ENCODE measurements around the gene PAPOLA. TPM values are rescaled to one million over a fixed set of nuclear protein-coding genes. Genes with fewer than 3 reads are reported as not detected.

PAPOLA gene
- total RNA-seq, 1 experiment from 2014 or later = 125 TPM

GRCh38 chr14:96514694-96515093 lies 12.5 kb downstream of the PAPOLA start:
- TF ChIP-seq CTCF (IDR thresholded peaks at IDR 0.05) (no peak), SIN3A (IDR thresholded peaks at IDR 0.05; ENCODE audit: borderline replicate concordance, insufficient read depth, low read depth, low read length) (no peak), REST (IDR thresholded peaks at IDR 0.05; ENCODE audit: insufficient read depth in 1 of 2, low read depth in 2 of 2, low read length in 1 of 2) (no peak), POLR2AphosphoS5 (IDR thresholded peaks at IDR 0.05; ENCODE audit: low read depth, low read length) (no peak), TCF7L2 (IDR thresholded peaks at IDR 0.05; ENCODE audit: low read depth, low read length) (no peak)
- H3K4me1 ChIP-seq (ENCODE audit: control insufficient read depth, insufficient read depth, low read length) = peaks cover 21% of the 10 kb centered on the region; the same call in 1 of the 2 replicates
- POLR2A ChIA-PET = no interaction called here

DNA sequence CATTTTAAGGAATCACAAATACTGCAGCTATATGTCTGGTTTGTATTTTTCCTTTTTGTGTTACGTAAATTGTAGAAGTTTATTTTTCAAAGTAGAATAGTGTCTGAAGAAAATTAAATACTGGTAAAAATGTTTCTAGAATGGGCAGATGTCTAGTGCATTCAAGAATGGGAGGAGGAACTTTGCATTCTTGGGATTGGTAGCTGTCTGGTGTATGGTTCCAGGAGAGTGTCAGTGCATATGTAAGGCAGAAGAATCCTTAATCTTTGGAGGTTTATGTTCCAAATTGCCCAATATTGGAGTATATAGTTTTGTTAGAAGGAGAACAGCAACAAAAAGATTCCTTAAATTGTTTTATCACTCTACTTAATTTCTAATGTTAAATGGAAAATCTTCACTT lies 13.5 kb downstream of the PAPOLA start:
- DNase-seq (ENCODE audit: low read depth, low spot score) = no peak
- intact Hi-C loops (cut with micrococcal nuclease; ENCODE audit: unreplicated experiment) (no loop called here), in situ Hi-C loops (cut with HindIII; ENCODE audit: low pct_unique_long_range_greater_than_20kb, low sequenced_read_pairs) (no loop called here)
- Histone ChIP-seq H3K27ac (ENCODE audit: low read length) (no peak overlapping the region), H3K4me3 (ENCODE audit: low read depth in 2 of 2, low read length in 2 of 2) (no peak overlapping the region), H3K36me3 (ENCODE audit: control insufficient read depth, insufficient read depth, low read length) (no peaks in the 10 kb centered on the region), H3K27me3 (ENCODE audit: control insufficient read depth, insufficient read depth, low read length) (no peaks in the 10 kb centered on the region), H3K4me1 (ENCODE audit: control insufficient read depth, insufficient read depth, low read length) (peaks cover 18% of the 10 kb centered on the region; the same call in 1 of the 2 replicates), H3K9me3 (ENCODE audit: control insufficient read depth, insufficient read depth, low read depth, low read length) (no peaks in the 10 kb centered on the region)
- TF ChIP-seq CTCF (IDR thresholded peaks at IDR 0.05) = no peak
- TF ChIP-seq TCF7L2 (IDR thresholded peaks at IDR 0.05; ENCODE audit: low read depth, low read length) = no peak
- TF ChIP-seq POLR2AphosphoS5 (IDR thresholded peaks at IDR 0.05; ENCODE audit: low read depth, low read length) = no peak
- TF ChIP-seq SIN3A (IDR thresholded peaks at IDR 0.05; ENCODE audit: borderline replicate concordance, insufficient read depth, low read depth, low read length) = no peak
- TF ChIP-seq REST (IDR thresholded peaks at IDR 0.05; ENCODE audit: insufficient read depth in 1 of 2, low read depth in 2 of 2, low read length in 1 of 2) = no peak
- CTCF ChIA-PET = no interaction called here
- BruUV-seq (replicated peaks) = no TSS peak
- ATAC-seq = no peak
- POLR2A ChIA-PET = no interaction called here

More at GRCh38 chr14:96514694-96515093, 12.5 kb downstream of the PAPOLA start:
- no TSS peak for BruUV-seq (replicated peaks)
- in situ Hi-C loops (cut with HindIII; ENCODE audit: low pct_unique_long_range_greater_than_20kb, low sequenced_read_pairs) = no loop called here
- CTCF ChIA-PET = no interaction called here
- no peak overlapping the region for H3K27ac ChIP-seq (ENCODE audit: low read length)
- H3K4me3 ChIP-seq (ENCODE audit: low read depth in 2 of 2, low read length in 2 of 2) = no peak overlapping the region
- H3K27me3 ChIP-seq (ENCODE audit: control insufficient read depth, insufficient read depth, low read length) = no peaks in the 10 kb centered on the region
- intact Hi-C loops (cut with micrococcal nuclease; ENCODE audit: unreplicated experiment) = no loop called here
- DNase-seq (ENCODE audit: low read depth, low spot score) (no peak), ATAC-seq (no peak)
- H3K9me3 ChIP-seq (ENCODE audit: control insufficient read depth, insufficient read depth, low read depth, low read length) = no peaks in the 10 kb centered on the region
- no peaks in the 10 kb centered on the region for H3K36me3 ChIP-seq (ENCODE audit: control insufficient read depth, insufficient read depth, low read length)

All from Panc1 (cell line).